NB4 (cell line): ENCODE measurements around the gene PARD3.

Source experiments
- DNase-seq: peaks from one replicate; pipeline ENCODE4 v3.0.0; 2010; ENCODE audit warnings: low read depth
- H3K4me3 ChIP-seq: one replicate; pipeline ENCODE4 v1.5.1; 2011; ENCODE audit warnings: mild to moderate bottlenecking, low read depth, low read length, moderate library complexity
- CTCF ChIP-seq: IDR thresholded peaks from one replicate; pipeline ENCODE4 v1.5.1; 2012; ENCODE audit warnings: low read depth, low read length
- MAX ChIP-seq: IDR thresholded peaks from 2 replicates; pipeline ENCODE4 v1.6.1; 2011; ENCODE audit warnings: low read depth, low read length
- MYC ChIP-seq: IDR thresholded peaks from 2 replicates; pipeline ENCODE4 v1.6.1; 2011; ENCODE audit warnings: low read depth, low read length
- POLR2A ChIP-seq: IDR thresholded peaks from 2 replicates; pipeline ENCODE4 v1.6.1; 2011; ENCODE audit warnings: mild to moderate bottlenecking; ENCODE audit not compliant: insufficient read length; ENCODE audit errors: extremely low read depth

PARD3 gene

GRCh38 chr10:34213193-34213804, 601.8 kb downstream of the PARD3 start:
- H3K4me3 ChIP-seq: no peak overlapping the region
- no peak for TF ChIP-seq MAX
- no peak for TF ChIP-seq POLR2A
- TF ChIP-seq MYC: no peak
- TF ChIP-seq CTCF: no peak
- DNase-seq: no peak

- H3K4me3 ChIP-seq: no peak overlapping the region
- TF ChIP-seq POLR2A (no peak), MAX (no peak), MYC (no peak), CTCF (no peak)
- no peak for DNase-seq
These were observed 607.8 kb downstream of the PARD3 start for GRCh38 chr10:34207343-34207742.

GRCh38 chr10:34206935-34207268, 608.2 kb downstream of the PARD3 start:
- no peak for DNase-seq
- no peak overlapping the region for H3K4me3 ChIP-seq
- TF ChIP-seq MYC: no peak
- TF ChIP-seq CTCF: no peak
- TF ChIP-seq POLR2A: no peak
- no peak for TF ChIP-seq MAX

GRCh38 chr10:34206078-34206934, 608.8 kb downstream of the PARD3 start:
- TF ChIP-seq MYC: no peak
- no peak for DNase-seq
- H3K4me3 ChIP-seq: no peak overlapping the region

GRCh38 chr10:34205452-34205851, 609.6 kb downstream of the PARD3 start:
- DNase-seq: peak; percentile 65
- TF ChIP-seq MAX (no peak), CTCF (no peak), POLR2A (no peak), MYC (no peak)
- no peak overlapping the region for H3K4me3 ChIP-seq

- TF ChIP-seq MAX: no peak
- TF ChIP-seq MYC: no peak
- no peak for TF ChIP-seq CTCF
- no peak for TF ChIP-seq POLR2A
- no peak for DNase-seq
- no peak overlapping the region for H3K4me3 ChIP-seq
These were observed 611.0 kb downstream of the PARD3 start for GRCh38 chr10:34203966-34204630.
